ENCODE measurements around the gene SPP2. TPM values are rescaled to one million over a fixed set of nuclear protein-coding genes. Genes with fewer than 3 reads are reported as not detected.

The SPP2 gene
- total RNA-seq, 2 experiments from 2014 or later, result not detected

DNA sequence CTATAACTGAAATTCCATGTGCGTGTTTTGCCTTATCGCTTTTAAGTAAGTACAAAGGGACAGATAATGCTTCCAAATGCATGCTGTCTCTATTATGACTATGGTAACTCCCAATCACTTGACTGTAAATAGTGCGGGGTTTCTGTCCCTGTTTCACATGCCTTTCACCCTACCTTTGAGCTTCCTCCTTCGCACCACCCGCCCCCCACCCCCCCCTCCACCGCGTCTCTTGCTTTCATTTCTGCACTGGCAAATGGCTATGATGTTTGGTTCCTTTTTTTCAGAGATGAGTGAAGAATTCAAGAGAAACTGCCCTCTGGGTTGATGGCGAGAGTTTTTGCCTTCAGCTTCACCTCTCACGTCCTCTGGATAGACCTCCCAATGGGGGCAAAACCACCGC, 25.0 kb upstream of the SPP2 start:
- H3K9me3 Mint-ChIP-seq, result peaks cover 7% of the 10 kb centered on the region
- H3K27ac Mint-ChIP-seq, result no peak overlapping the region
- H3K4me1 Mint-ChIP-seq (ENCODE audit: low read depth), result peaks cover 38% of the 10 kb centered on the region
- ChIA-PET CTCF (interaction anchor here (0.6 to 1.3 kb wide), 3 partner anchors 26 to 475 kb away, joined by 3 to 5 read pairs (median 3); no protein-coding TSS in a partner anchor), POLR2A (interaction anchor here (0.8 kb wide), 1 partner anchor 44 kb away, joined by 6 read pairs; no protein-coding TSS in a partner anchor)
- peak overlapping the region; percentile 56 for H3K4me3 Mint-ChIP-seq
- no peaks in the 10 kb centered on the region for H3K27me3 Mint-ChIP-seq
- DNase-seq, result peak; percentile 38
- intact Hi-C loops (cut with micrococcal nuclease), result no loop called here
- peaks cover 2% of the 10 kb centered on the region for H3K36me3 Mint-ChIP-seq

DNA sequence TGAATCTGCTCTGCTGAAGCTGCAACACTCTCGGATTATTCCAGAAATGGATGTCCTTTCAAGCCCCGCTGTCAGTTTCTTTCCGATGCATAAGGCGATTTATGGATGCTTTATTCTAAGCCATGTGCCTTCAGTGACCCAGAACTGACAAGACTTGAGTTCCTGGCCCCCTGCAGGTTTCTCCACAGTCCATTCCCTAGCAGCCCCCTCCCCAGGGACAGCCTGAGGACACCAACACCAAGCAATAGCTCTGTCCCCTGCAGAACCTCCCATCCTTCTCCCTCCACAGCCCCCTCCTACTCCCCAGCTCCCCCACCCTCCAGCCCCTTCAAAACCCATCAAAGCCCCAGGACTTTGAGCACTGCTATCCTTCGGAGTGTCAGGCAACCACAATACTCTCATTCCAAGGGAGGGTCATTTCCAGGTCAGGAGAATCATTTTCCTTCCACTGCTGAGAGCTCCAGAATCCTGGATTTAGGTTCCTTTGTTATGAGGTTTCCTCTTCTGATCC, 24.6 kb upstream of the SPP2 start:
- intact Hi-C loops (cut with micrococcal nuclease), result no loop called here
- H3K9me3 Mint-ChIP-seq, result peaks cover 7% of the 10 kb centered on the region
- peaks cover 43% of the 10 kb centered on the region for H3K4me1 Mint-ChIP-seq (ENCODE audit: low read depth)
- ChIA-PET CTCF (interaction anchor here (0.6 to 1.3 kb wide), 3 partner anchors 25 to 475 kb away, joined by 3 to 5 read pairs (median 3); no protein-coding TSS in a partner anchor), POLR2A (interaction anchor here (0.8 kb wide), 1 partner anchor 44 kb away, joined by 6 read pairs; no protein-coding TSS in a partner anchor)
- peak overlapping the region; percentile 56 for H3K4me3 Mint-ChIP-seq
- peaks cover 2% of the 10 kb centered on the region for H3K36me3 Mint-ChIP-seq
- no peaks in the 10 kb centered on the region for H3K27me3 Mint-ChIP-seq
- DNase-seq, result no peak
- no peak overlapping the region for H3K27ac Mint-ChIP-seq

- ChIA-PET CTCF (no interaction called here), POLR2A (no interaction called here)
- H3K27ac Mint-ChIP-seq, result no peak overlapping the region
- peaks cover 2% of the 10 kb centered on the region for H3K36me3 Mint-ChIP-seq
- H3K4me1 Mint-ChIP-seq (ENCODE audit: low read depth), result peaks cover 51% of the 10 kb centered on the region
- intact Hi-C loops (cut with micrococcal nuclease), result no loop called here
- DNase-seq, result no peak
- no peaks in the 10 kb centered on the region for H3K27me3 Mint-ChIP-seq
- no peak overlapping the region for H3K4me3 Mint-ChIP-seq
- H3K9me3 Mint-ChIP-seq, result peaks cover 7% of the 10 kb centered on the region
These were observed 23.7 kb upstream of the SPP2 start for GRCh38 chr2:234026693-234027254.

DNA sequence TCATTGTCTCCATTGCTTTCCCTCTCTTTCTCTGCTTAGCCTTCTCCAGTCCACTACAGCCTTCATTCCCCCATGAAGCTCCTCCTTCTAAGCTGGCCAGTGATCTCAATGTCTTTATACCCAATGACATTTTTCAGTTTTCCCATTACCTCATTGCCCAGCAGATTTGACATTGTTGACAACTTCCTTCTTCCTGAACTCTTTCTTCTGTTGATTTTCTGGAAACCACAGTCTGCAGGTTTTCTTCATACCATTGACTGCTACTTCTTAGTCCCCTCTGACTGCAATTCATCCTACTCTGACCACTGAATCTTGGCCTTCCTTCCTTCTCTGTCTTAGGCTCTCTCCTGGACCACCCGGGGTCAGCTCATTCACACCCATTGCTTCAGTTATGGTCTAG, 22.9 kb upstream of the SPP2 start:
- Mint-ChIP-seq H3K4me1 (ENCODE audit: low read depth) (peaks cover 60% of the 10 kb centered on the region), H3K4me3 (no peak overlapping the region), H3K27me3 (no peaks in the 10 kb centered on the region), H3K9me3 (peaks cover 11% of the 10 kb centered on the region), H3K27ac (no peak overlapping the region), H3K36me3 (peaks cover 2% of the 10 kb centered on the region)
- POLR2A ChIA-PET, result no interaction called here
- intact Hi-C loops (cut with micrococcal nuclease), result no loop called here
- CTCF ChIA-PET, result interaction anchor here (0.7 kb wide), 1 partner anchor 388 kb away, joined by 3 read pairs; no protein-coding TSS in a partner anchor
- DNase-seq, result no peak

DNA sequence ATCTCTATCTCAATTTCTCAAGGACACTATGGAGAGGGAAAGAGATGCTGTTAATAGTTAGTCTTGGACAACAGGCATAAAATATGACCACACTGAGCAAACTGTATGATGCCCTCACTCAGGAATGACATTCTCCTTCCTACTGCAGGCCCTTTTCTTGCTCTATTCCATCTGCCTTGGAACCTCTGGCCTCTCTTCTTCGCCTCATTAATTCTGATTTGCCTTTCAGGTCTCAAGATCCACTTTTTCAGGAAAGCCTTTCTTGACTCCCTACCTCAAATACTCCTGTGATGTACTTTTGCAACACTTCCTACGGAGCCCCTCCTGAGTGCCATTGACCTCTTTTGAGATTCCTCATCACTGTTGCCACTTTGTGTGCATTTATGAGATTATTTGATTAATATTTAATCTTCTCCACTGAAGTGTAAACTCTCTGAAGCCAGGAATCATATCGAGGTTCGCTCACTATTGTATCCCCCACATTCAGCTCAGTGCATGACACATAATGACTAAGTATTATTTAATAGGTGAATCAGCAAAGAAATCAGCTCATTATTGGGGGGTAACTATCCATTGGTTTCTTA, 21.3 kb upstream of the SPP2 start:
- intact Hi-C loops (cut with micrococcal nuclease), result no loop called here
- H3K4me3 Mint-ChIP-seq, result no peak overlapping the region
- no peak overlapping the region for H3K27ac Mint-ChIP-seq
- ChIA-PET CTCF (interaction anchor here (0.6 to 0.9 kb wide), 2 partner anchors 472 to 516 kb away, joined by 3 to 4 read pairs; no protein-coding TSS in a partner anchor), POLR2A (no interaction called here)
- peaks cover 13% of the 10 kb centered on the region for H3K9me3 Mint-ChIP-seq
- H3K27me3 Mint-ChIP-seq, result no peaks in the 10 kb centered on the region
- peaks cover 7% of the 10 kb centered on the region for H3K36me3 Mint-ChIP-seq
- peaks cover 66% of the 10 kb centered on the region for H3K4me1 Mint-ChIP-seq (ENCODE audit: low read depth)
- DNase-seq, result no peak

DNA sequence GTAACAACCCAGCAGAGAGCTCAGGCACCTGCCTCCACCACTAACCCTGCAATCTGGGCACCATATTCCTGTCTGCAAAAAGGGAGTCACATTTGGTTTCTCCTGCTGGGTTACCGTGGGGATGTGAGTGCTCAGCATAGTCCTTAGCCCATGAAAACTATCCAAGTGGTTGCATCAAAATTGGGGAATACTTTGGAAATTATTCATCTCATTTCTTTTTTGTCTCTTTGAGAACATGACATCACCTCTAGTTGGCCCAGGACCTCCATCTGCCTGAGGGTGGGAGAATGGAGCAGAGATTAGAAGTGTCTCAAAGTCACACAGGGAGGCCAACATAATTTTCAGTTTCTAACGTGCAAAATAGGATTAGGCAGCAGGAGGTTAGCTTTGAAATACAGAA, 19.3 kb upstream of the SPP2 start:
- CTCF ChIA-PET, result no interaction called here
- Mint-ChIP-seq H3K4me1 (ENCODE audit: low read depth) (peaks cover 52% of the 10 kb centered on the region), H3K27me3 (no peaks in the 10 kb centered on the region), H3K36me3 (peaks cover 7% of the 10 kb centered on the region), H3K27ac (no peak overlapping the region), H3K4me3 (no peak overlapping the region), H3K9me3 (peaks cover 22% of the 10 kb centered on the region)
- no peak for DNase-seq
- intact Hi-C loops (cut with micrococcal nuclease), result no loop called here
- POLR2A ChIA-PET, result no interaction called here

- peak; percentile 55 for DNase-seq
- peak overlapping the region; percentile 47 for H3K27ac Mint-ChIP-seq
- intact Hi-C loops (cut with micrococcal nuclease), result loop anchor here (1.0 to 2.0 kb wide), 2 partner anchors 42 to 458 kb away; no protein-coding TSS in a partner anchor
- peaks cover 7% of the 10 kb centered on the region for H3K36me3 Mint-ChIP-seq
- H3K27me3 Mint-ChIP-seq, result no peaks in the 10 kb centered on the region
- CTCF ChIA-PET, result no interaction called here
- peaks cover 32% of the 10 kb centered on the region for H3K9me3 Mint-ChIP-seq
- peaks cover 41% of the 10 kb centered on the region for H3K4me1 Mint-ChIP-seq (ENCODE audit: low read depth)
- H3K4me3 Mint-ChIP-seq, result no peak overlapping the region
- POLR2A ChIA-PET, result interaction anchor here (0.9 to 1.2 kb wide), 2 partner anchors 8 to 17 kb away, joined by 3 to 4 read pairs; no protein-coding TSS in a partner anchor
These were observed 18.1 kb upstream of the SPP2 start for GRCh38 chr2:234032279-234032856.

DNA sequence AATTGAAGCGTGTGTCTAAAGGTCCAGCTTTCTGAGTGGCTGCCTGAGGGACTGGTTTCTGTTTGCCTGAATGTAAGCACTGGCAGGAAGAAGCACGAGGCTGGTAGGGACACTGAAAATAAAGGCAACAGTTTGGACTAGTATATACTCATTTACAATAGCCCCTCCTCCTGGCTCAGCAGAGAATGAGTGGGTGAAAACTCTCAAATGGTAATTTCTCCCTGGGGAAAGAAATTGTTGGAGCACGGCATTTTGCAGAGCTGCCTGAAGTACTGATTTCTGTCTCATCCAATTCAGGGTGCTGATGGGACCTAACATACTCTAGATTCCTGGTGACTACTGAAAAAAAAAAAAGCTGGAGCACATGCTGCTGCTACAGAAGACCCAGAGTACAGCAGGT, 17.3 kb upstream of the SPP2 start:
- Mint-ChIP-seq H3K4me3 (no peak overlapping the region), H3K27ac (no peak overlapping the region), H3K9me3 (peaks cover 35% of the 10 kb centered on the region), H3K27me3 (no peaks in the 10 kb centered on the region), H3K36me3 (peaks cover 7% of the 10 kb centered on the region), H3K4me1 (ENCODE audit: low read depth) (peaks cover 36% of the 10 kb centered on the region)
- CTCF ChIA-PET, result interaction anchor here (1.1 to 1.3 kb wide), 2 partner anchors 60 to 468 kb away, joined by 3 to 4 read pairs; no protein-coding TSS in a partner anchor
- POLR2A ChIA-PET, result interaction anchor here (0.6 to 0.9 kb wide), 2 partner anchors 18 to 35 kb away, joined by 3 read pairs; no protein-coding TSS in a partner anchor
- DNase-seq, result no peak
- intact Hi-C loops (cut with micrococcal nuclease), result loop anchor here (2.0 kb wide), 1 partner anchor 42 kb away; no protein-coding TSS in a partner anchor

GRCh38 chr2:234033885-234034284, 16.6 kb upstream of the SPP2 start:
- intact Hi-C loops (cut with micrococcal nuclease), result loop anchor here (2.0 kb wide), 1 partner anchor 43 kb away; no protein-coding TSS in a partner anchor
- no peak for DNase-seq
- Mint-ChIP-seq H3K4me1 (ENCODE audit: low read depth) (peaks cover 33% of the 10 kb centered on the region), H3K9me3 (peaks cover 36% of the 10 kb centered on the region), H3K27ac (no peak overlapping the region), H3K36me3 (peaks cover 7% of the 10 kb centered on the region), H3K27me3 (no peaks in the 10 kb centered on the region), H3K4me3 (no peak overlapping the region)
- ChIA-PET CTCF (interaction anchor here (1.1 to 1.3 kb wide), 2 partner anchors 60 to 467 kb away, joined by 3 to 4 read pairs; no protein-coding TSS in a partner anchor), POLR2A (interaction anchor here (0.6 kb wide), 1 partner anchor 36 kb away, joined by 3 read pairs; no protein-coding TSS in a partner anchor)

DNA sequence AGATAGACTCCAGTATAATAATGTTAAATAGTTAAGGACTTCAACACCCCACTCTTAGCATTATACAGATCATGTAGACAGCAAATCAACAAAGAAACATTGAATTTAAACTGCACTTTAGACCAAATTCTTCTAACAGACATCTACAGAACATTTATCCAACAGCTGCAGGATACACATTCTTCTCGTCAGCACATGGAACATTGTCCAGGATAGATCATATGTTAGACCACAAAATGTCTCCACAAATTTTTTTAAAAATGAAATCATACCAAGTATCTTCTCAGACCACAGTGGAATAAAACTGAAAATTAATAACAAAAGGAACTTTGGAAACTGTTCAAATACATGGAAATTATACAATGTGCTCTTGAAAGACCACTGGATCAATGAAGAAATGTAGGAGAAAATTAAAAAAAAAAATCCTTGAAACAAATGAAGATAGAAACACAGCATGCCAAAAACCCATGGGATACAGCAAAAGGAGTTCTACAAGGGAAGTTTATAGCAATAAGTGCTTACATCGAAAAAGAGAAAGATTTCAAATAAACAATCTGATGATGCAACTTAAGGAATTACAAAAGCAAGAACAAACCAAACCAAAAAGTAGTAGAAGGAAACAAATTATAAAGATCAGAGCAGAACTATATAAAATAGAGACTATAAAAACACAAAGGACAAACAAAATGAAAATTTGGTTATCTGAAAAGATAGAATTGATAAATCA, 12.3 kb upstream of the SPP2 start:
- H3K27ac Mint-ChIP-seq, result no peak overlapping the region
- peaks cover 6% of the 10 kb centered on the region for H3K36me3 Mint-ChIP-seq
- no peaks in the 10 kb centered on the region for H3K27me3 Mint-ChIP-seq
- peaks cover 31% of the 10 kb centered on the region for H3K9me3 Mint-ChIP-seq
- intact Hi-C loops (cut with micrococcal nuclease), result no loop called here
- no peak for DNase-seq
- H3K4me1 Mint-ChIP-seq (ENCODE audit: low read depth), result peaks cover 2% of the 10 kb centered on the region
- ChIA-PET POLR2A (no interaction called here), CTCF (no interaction called here)
- no peak overlapping the region for H3K4me3 Mint-ChIP-seq

- ChIA-PET POLR2A (no interaction called here), CTCF (no interaction called here)
- intact Hi-C loops (cut with micrococcal nuclease), result no loop called here
- no peak for DNase-seq
- Mint-ChIP-seq H3K27ac (no peak overlapping the region), H3K27me3 (no peaks in the 10 kb centered on the region), H3K4me3 (no peak overlapping the region), H3K4me1 (ENCODE audit: low read depth) (no peaks in the 10 kb centered on the region), H3K9me3 (no peaks in the 10 kb centered on the region), H3K36me3 (no peaks in the 10 kb centered on the region)
These were observed 6.3 kb upstream of the SPP2 start for GRCh38 chr2:234044157-234044556.

GRCh38 chr2:234046521-234046920, 4.0 kb upstream of the SPP2 start:
- Mint-ChIP-seq H3K27ac (no peak overlapping the region), H3K4me3 (no peak overlapping the region), H3K4me1 (ENCODE audit: low read depth) (peaks cover under 1% of the 10 kb centered on the region), H3K9me3 (no peaks in the 10 kb centered on the region), H3K36me3 (no peaks in the 10 kb centered on the region), H3K27me3 (no peaks in the 10 kb centered on the region)
- DNase-seq, result no peak
- intact Hi-C loops (cut with micrococcal nuclease), result no loop called here
- CTCF ChIA-PET, result no interaction called here
- POLR2A ChIA-PET, result no interaction called here
